Lung (tissue), 12 donors: ENCODE measurements around the gene P2RX5. TPM values are rescaled to one million over a fixed set of nuclear protein-coding genes. Genes with fewer than 3 reads are reported as not detected.

Source experiments
- ATAC-seq: fragments of 200-7000 bp; cut with Tn5 transposase; one replicate; pipeline ENCODE4 v1.9.1; 2020; ENCODE audit warnings: moderate number of reproducible peaks; ENCODE audit not compliant: insufficient read depth, low FRiP score
- DNase-seq, 3 donors: peaks; one replicate each; pipeline ENCODE4 v3.0.0-alpha.2; 2013 to 2017
- H3K27ac ChIP-seq, 2 donors: one replicate each; pipeline ENCODE4 v1.5.1; 2013; ENCODE audit warnings: mild to moderate bottlenecking in 2 of 2, moderate library complexity in 2 of 2, control low read depth in 1 of 2, inconsistent platforms in 1 of 2, low read depth in 1 of 2, low read length in 1 of 2
- H3K27me3 ChIP-seq, 3 donors: one replicate each; pipeline ENCODE4 v1.5.1; 2013; ENCODE audit warnings: low read length in 2 of 3; ENCODE audit not compliant: control insufficient read depth in 3 of 3, insufficient read depth in 3 of 3
- H3K36me3 ChIP-seq, 4 donors: one replicate each; pipeline ENCODE4 v1.5.1; 2013; ENCODE audit warnings: low read length in 4 of 4, mild to moderate bottlenecking in 1 of 4, moderate library complexity in 1 of 4; ENCODE audit not compliant: control insufficient read depth in 4 of 4, insufficient read depth in 4 of 4
- H3K4me1 ChIP-seq, 5 donors: one replicate each; pipeline ENCODE4 v1.5.1; 2013; ENCODE audit warnings: low read length in 5 of 5, mild to moderate bottlenecking in 2 of 5, moderate library complexity in 1 of 5; ENCODE audit not compliant: control insufficient read depth in 5 of 5, insufficient read depth in 5 of 5
- H3K4me3 ChIP-seq: one replicate; pipeline ENCODE4 v1.5.1; 2013; ENCODE audit warnings: mild to moderate bottlenecking, control low read depth, moderate library complexity
- H3K9ac ChIP-seq, 2 donors: one replicate each; pipeline ENCODE4 v1.5.1; 2013; ENCODE audit warnings: low read length in 2 of 2, control low read depth in 1 of 2; ENCODE audit not compliant: insufficient read depth in 1 of 2
- H3K9me3 ChIP-seq, 4 donors: one replicate each; pipeline ENCODE4 v1.5.1; 2013; ENCODE audit warnings: low read length in 3 of 4, mild to moderate bottlenecking in 1 of 4, moderate library complexity in 1 of 4; ENCODE audit not compliant: control insufficient read depth in 4 of 4, insufficient read depth in 3 of 4
- WGBS, 2 donors: extraction: QIAGEN DNeasy Blood & Tissue Kit; methylation state at CpG; one replicate each; pipeline ENCODE4 v1.1.7; 2013; 5-methylcytosine and 5-hydroxymethylcytosine counted together
- polyA plus RNA-seq, 2 donors: library from polyadenylated mRNA; stranded (reverse); fragments of 200-250 nt; gene quantifications; one replicate each; pipeline ENCODE4 v1.2.1, GENCODE V29; 2013
- total RNA-seq, 2 donors: library from RNA; depleted of rRNA in 1 of 2; stranded (reverse); fragments of >200 nt in 1 of 2; gene quantifications; one replicate each; pipeline ENCODE4 v1.2.1, GENCODE V29; 2014 to 2021
- TF ChIP-seq, protein P1 (sequence below): IDR thresholded peaks from 2 replicates; pipeline ENCODE4 v1.5.1; 2012; ENCODE audit warnings: mild to moderate bottlenecking; ENCODE audit errors: control extremely low read depth, extremely low read depth
- donor health status: control.
- donor health status: control.
- donor health status: Bipolar disorder and iron deficiency.
- donor health status: healthy.
- donor health status: DM: yes; HTN: yes; CAD: no.

Gene P2RX5
- total and polyA plus RNA-seq, 4 donors = 1.3 to 4.7 (median 3.3) TPM

DNA sequence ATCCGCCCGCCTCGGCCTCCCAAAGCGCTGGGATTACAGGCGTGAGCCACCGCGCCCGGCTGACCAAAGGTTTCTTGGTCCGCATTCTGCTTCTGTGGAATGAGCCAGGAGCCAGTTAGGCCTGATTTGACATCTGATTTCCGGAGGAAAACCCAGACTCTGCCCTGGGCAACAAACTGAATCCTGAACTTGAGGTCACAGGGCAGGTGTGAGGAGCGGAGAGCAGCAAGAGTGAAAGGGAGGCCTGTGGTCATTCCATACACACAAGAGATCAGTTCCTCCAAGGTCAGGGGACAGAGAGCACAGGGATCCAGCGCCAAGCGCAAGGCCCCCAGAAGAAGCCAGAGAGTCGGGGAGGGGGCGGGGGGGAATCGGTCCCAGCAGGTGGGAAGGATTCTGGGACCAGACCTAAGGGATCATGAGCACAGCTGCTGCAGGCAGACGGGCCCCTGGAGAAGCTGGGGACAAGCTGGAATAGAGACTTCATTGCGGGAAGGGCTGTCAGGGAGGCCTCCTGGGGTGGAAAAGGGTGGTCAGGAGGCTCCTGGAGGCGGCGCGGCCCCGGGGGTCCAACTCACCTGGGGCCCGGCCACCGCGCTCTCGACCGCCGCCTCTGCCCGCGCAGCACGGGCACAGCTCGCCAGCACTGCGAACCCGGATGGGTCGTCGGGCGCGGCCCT, 60.3 kb downstream of the P2RX5 start:
- Histone ChIP-seq H3K4me3 (peak overlapping the region; percentile 95), H3K27ac (peak overlapping the region; percentile 77 to 81), H3K36me3 (peaks cover 0 to 9% (median 5%) of the 10 kb centered on the region in 4 donors), H3K9ac (peak overlapping the region; percentile 37 to 76), H3K27me3 (no peaks in the 10 kb centered on the region), H3K4me1 (peaks cover 0 to 13% (median 0%) of the 10 kb centered on the region in 5 donors), H3K9me3 (no peaks in the 10 kb centered on the region)
- TF ChIP-seq, protein P1, sequence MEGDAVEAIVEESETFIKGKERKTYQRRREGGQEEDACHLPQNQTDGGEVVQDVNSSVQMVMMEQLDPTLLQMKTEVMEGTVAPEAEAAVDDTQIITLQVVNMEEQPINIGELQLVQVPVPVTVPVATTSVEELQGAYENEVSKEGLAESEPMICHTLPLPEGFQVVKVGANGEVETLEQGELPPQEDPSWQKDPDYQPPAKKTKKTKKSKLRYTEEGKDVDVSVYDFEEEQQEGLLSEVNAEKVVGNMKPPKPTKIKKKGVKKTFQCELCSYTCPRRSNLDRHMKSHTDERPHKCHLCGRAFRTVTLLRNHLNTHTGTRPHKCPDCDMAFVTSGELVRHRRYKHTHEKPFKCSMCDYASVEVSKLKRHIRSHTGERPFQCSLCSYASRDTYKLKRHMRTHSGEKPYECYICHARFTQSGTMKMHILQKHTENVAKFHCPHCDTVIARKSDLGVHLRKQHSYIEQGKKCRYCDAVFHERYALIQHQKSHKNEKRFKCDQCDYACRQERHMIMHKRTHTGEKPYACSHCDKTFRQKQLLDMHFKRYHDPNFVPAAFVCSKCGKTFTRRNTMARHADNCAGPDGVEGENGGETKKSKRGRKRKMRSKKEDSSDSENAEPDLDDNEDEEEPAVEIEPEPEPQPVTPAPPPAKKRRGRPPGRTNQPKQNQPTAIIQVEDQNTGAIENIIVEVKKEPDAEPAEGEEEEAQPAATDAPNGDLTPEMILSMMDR = no peak
- 21 to 37% methylated on average over 22 to 38 of the region's 38 CpGs for WGBS, 2 donors
- peak in 1 of 3 donors; percentile 15 for DNase-seq
- no peak for ATAC-seq

DNA sequence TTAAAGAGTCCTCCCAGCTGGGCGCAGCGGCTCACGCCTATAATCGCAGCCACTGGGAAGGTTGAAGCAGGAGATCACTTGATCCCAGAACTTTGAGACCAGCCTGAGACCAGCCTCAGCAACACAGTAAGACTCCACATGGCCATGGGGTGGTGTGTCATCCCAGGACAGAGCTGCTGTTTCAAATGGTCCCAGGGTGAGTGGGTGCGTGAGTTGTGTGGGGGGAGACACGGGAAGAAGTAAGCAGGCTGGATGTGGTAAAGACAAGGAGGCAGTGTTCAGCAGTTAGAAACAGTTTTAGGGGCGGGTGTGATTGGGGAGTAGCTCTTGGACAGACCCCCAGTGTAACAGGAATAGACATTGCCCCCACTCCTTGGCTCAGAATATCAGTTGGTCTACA, 63.7 kb downstream of the P2RX5 start:
- Histone ChIP-seq H3K27me3 (no peaks in the 10 kb centered on the region), H3K4me1 (peaks cover 0 to 8% (median 0%) of the 10 kb centered on the region in 5 donors), H3K9me3 (no peaks in the 10 kb centered on the region), H3K27ac (no peak overlapping the region), H3K9ac (no peak overlapping the region), H3K4me3 (no peak overlapping the region), H3K36me3 (peaks cover 0 to 18% (median 5%) of the 10 kb centered on the region in 4 donors)
- TF ChIP-seq, protein P1 = no peak
- ATAC-seq (no peak), DNase-seq (no peak)
- WGBS, 2 donors = 97 to 98% methylated on average over 7 of the region's 7 CpGs

DNA sequence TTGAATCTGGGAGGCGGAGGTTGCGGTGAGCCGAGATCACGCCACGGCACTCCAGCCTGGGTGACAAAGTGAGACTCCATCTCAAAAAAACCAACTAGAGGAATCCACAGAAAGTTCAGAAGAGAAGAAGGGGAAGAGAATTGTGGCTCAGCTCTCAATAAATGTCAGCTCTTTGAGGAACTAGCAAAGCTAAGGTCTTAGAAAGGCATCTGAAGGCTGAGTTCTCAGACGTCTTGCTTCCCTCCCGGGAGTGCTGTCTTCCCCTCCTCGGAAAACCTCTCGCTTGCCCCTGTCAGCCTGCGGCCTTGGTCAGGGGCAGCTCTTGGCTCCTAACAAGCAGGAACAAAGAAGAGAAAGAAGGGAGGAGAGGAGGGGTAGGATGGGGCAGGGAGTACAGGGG, 65.2 kb downstream of the P2RX5 start:
- Histone ChIP-seq H3K9ac (no peak overlapping the region), H3K4me3 (no peak overlapping the region), H3K4me1 (peaks cover 0 to 8% (median 0%) of the 10 kb centered on the region in 5 donors), H3K9me3 (no peaks in the 10 kb centered on the region), H3K27me3 (no peaks in the 10 kb centered on the region), H3K36me3 (peaks cover 0 to 24% (median 6%) of the 10 kb centered on the region in 4 donors), H3K27ac (no peak overlapping the region)
- no peak for DNase-seq
- WGBS, 2 donors = 89 to 94% methylated on average over 10 of the region's 10 CpGs
- TF ChIP-seq, protein P1 = no peak
- no peak for ATAC-seq

DNA sequence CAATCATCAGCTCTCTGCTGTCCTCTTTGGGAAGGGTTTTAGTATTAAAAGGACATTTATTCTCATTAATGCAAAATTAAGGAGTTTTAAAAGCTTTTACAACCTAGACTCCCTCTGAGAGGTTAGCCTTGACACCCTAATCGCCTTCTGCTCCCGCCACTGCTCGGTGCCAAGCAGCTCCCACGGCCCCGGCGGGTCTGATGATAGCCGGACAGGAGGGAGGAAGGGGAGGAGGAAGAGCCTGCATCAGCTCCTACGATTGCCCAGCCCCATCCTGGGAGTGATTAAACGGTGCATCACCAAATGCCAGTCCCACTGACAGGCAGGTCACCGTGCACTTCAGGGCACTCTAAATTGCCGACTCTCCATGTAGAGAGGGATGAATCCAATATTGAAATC, 68.2 kb downstream of the P2RX5 start:
- 90 to 95% methylated on average over 11 of the region's 11 CpGs for WGBS, 2 donors
- DNase-seq = no peak
- TF ChIP-seq, protein P1 = no peak

More for the DNA sequence above, 68.2 kb downstream of the P2RX5 start:
- H3K9ac ChIP-seq = no peak overlapping the region
- peaks cover 0 to 36% (median 27%) of the 10 kb centered on the region in 4 donors for H3K36me3 ChIP-seq
- no peak overlapping the region for H3K4me3 ChIP-seq
- ATAC-seq = no peak
- no peaks in the 10 kb centered on the region for H3K9me3 ChIP-seq
- peak overlapping the region in 1 of 2 donors; percentile 22 for H3K27ac ChIP-seq
- no peaks in the 10 kb centered on the region for H3K4me1 ChIP-seq
- H3K27me3 ChIP-seq = no peaks in the 10 kb centered on the region
